OCI-LY7 (cell line): ENCODE results near the gene DDX28. TPM values are rescaled to one million over a fixed set of nuclear protein-coding genes. Genes with fewer than 3 reads are reported as not detected.
A peak's percentile ranks its signal among the peaks of the same experiment; 100 is the strongest.

ENCODE experiments used
- BruUV-seq: library from RNA; stranded (reverse); fragments of 400-500 nt; replicated peaks from 2 replicates; lab custom pipeline; 2021; lab: Mats Ljungman, UMichigan
- CTCF ChIA-PET: fragments of 300-600 bp; sonication (Branson Sonifier 250); formaldehyde crosslinking; loops from one replicate; lab custom pipeline; 2022; ENCODE audit warnings: antibody characterized with exemption; ENCODE audit not compliant: unreplicated experiment; lab: Charles Lee
- POLR2A ChIA-PET: fragments of 300-600 bp; sonication (Branson Sonifier 250); formaldehyde crosslinking; loops from one replicate; lab custom pipeline; 2022; ENCODE audit warnings: antibody characterized with exemption; lab: Charles Lee
- DNase-seq: peaks from one replicate; pipeline ENCODE4 v3.0.0-alpha.2; 2015; ENCODE audit warnings: low spot score
- H2AFZ ChIP-seq: fragments of 200-600 bp; sonication (generic), shearing (Covaris generic); 2 replicates; pipeline ENCODE4 v1.6.1; 2014; ENCODE audit warnings: mild to moderate bottlenecking, antibody characterized with exemption, low read length, moderate library complexity
- H3K27ac ChIP-seq: fragments of 200-600 bp; sonication (generic); 2 replicates; pipeline ENCODE4 v1.5.1; 2014; ENCODE audit warnings: mixed run types, low read depth, mild to moderate bottlenecking, moderate library complexity, low read length, inconsistent platforms; ENCODE audit not compliant: poor library complexity, severe bottlenecking
- H3K36me3 ChIP-seq: fragments of 200-600 bp; sonication (generic); 2 replicates; pipeline ENCODE4 v1.6.1; 2014; ENCODE audit warnings: mild to moderate bottlenecking, antibody characterized with exemption, low read length, moderate library complexity, mixed read lengths; ENCODE audit not compliant: insufficient read depth
- H3K4me1 ChIP-seq: fragments of 200-600 bp; sonication (generic); 2 replicates; pipeline ENCODE4 v1.5.1; 2014; ENCODE audit warnings: mild to moderate bottlenecking, low read length; ENCODE audit not compliant: insufficient read depth, poor library complexity, severe bottlenecking
- H3K4me2 ChIP-seq: fragments of 200-600 bp; sonication (generic); 2 replicates; pipeline ENCODE4 v1.6.1; 2014; ENCODE audit warnings: mild to moderate bottlenecking, low read length
- H3K4me3 ChIP-seq: fragments of 200-600 bp; sonication (generic); 2 replicates; pipeline ENCODE4 v1.5.1; 2014; ENCODE audit warnings: mild to moderate bottlenecking, low read depth, low read length; ENCODE audit not compliant: poor library complexity, severe bottlenecking
- H3K79me2 ChIP-seq: fragments of 200-600 bp; sonication (generic); 2 replicates; pipeline ENCODE4 v1.6.1; 2016; ENCODE audit warnings: low read depth, mild to moderate bottlenecking, low read length, moderate library complexity, mixed read lengths; ENCODE audit not compliant: insufficient read depth
- H3K9me2 ChIP-seq: fragments of 200-600 bp; sonication (generic); 2 replicates; pipeline ENCODE4 v1.6.1; 2016; ENCODE audit warnings: mild to moderate bottlenecking, low read length, mixed read lengths; ENCODE audit not compliant: insufficient read depth
- H3K9me3 ChIP-seq: fragments of 200-600 bp; sonication (generic); 2 replicates; pipeline ENCODE4 v1.6.1; 2014; ENCODE audit warnings: mild to moderate bottlenecking, mixed run types, low read length, mixed read lengths
- H4K20me1 ChIP-seq: fragments of 200-600 bp; sonication (generic); 2 replicates; pipeline ENCODE4 v1.6.1; 2014; ENCODE audit warnings: mild to moderate bottlenecking, antibody characterized with exemption, low read length, moderate library complexity, mixed read lengths; ENCODE audit not compliant: insufficient read depth
- EZH2phosphoT487 ChIP-seq: fragments of 200-600 bp; sonication (generic); IDR thresholded peaks from 2 replicates; pipeline ENCODE4 v1.6.1; 2018; ENCODE audit warnings: low read depth, borderline replicate concordance, mild to moderate bottlenecking, mixed run types, antibody characterized with exemption, low read length, moderate library complexity, mixed read lengths
- intact Hi-C: fragments of 100-400 bp; cut with micrococcal nuclease; formaldehyde crosslinking; loops from one replicate; pipeline ENCODE4 v1.10.0; 2022; ENCODE audit not compliant: unreplicated experiment
- total RNA-seq, 2 experiments: library from RNA; depleted of rRNA in 1 of 2; stranded (reverse); fragments of >200 nt in 1 of 2; shearing (Covaris generic) in 1 of 2; gene quantifications; 2 replicates each; pipeline ENCODE4 v1.2.3, GENCODE V29; 2014 to 2022
- TF ChIP-seq, protein P1 (sequence below): fragments of 200-600 bp; sonication (generic); conservative IDR thresholded peaks from 2 replicates; pipeline ENCODE4 v1.5.1; 2014; ENCODE audit warnings: mild to moderate bottlenecking, antibody characterized with exemption, low read length, moderate library complexity, mixed read lengths

The DDX28 gene
- total RNA-seq, 2 experiments from 2014 or later = 18.1 to 31.4 TPM

DNA sequence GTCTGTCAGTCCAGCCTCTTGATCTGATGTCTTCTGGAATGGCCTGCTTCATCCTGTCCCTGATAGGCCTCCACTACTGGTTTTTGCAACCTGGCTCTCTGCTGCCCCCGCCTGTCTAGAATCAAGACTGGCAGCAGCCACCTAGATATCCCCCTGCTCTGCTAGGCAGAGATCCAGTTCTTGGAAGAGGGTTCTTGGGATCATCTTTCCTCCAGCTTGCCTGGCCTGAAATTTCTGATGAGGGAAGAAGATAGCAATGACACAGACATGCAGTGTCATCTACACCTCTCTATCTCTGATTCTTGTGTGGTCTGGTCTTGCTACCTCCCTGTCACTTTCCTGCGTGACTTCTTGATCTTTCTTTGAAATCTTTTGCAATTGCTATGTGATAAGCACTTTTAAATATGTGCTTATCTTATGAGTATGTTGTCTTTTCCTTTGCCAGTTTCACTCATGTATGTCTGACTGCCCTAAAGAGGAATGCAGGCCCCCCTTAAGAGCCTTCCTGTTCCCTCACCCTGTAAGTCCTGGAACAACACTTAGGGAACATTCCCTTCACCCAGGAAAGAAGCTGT, 41.8 kb upstream of the DDX28 start:
- CTCF ChIA-PET = interaction anchor here (1.0 kb wide), 1 partner anchor 19 kb away, joined by 6 read pairs; no protein-coding TSS in a partner anchor
- H3K4me2 ChIP-seq = no peak overlapping the region

DNA sequence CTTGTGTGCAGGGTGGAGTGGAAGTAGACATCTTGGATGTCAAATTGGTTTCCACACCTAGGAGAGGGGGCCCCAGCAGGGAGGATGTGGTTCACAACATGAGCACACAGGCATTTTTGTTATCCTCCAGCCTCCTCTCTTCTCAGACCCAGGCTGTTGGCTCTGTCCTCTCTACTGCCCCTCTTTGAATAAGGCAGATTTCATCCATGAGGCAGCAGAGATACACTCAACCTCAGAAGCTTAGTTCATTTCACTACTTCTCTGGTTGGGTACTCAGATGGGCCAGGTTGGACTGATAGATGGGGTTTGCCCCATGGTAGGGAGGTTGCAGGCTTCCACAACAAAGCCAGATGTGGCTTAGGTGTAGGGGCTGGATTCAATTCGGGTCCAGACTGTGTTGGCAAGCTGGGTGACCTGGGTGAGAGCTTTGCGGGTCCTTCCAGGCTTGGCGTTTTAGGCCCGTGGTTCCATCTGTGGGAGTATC, 39.9 kb upstream of the DDX28 start:
- no peaks in the 10 kb centered on the region for H4K20me1 ChIP-seq
- H3K36me3 ChIP-seq = peaks cover 40% of the 10 kb centered on the region
- no peaks in the 10 kb centered on the region for H3K9me2 ChIP-seq
- no peak overlapping the region for H3K4me3 ChIP-seq
- H3K9me3 ChIP-seq = no peaks in the 10 kb centered on the region
- BruUV-seq = no TSS peak
- CTCF ChIA-PET = no interaction called here
- POLR2A ChIA-PET = no interaction called here
- intact Hi-C loops = loop anchor here (5.0 kb wide), 1 partner anchor 181 kb away; the partner anchor contains the start of gene NRN1L
- no peaks in the 10 kb centered on the region for H3K79me2 ChIP-seq
- TF ChIP-seq EZH2phosphoT487 = no peak
- TF ChIP-seq, protein P1, sequence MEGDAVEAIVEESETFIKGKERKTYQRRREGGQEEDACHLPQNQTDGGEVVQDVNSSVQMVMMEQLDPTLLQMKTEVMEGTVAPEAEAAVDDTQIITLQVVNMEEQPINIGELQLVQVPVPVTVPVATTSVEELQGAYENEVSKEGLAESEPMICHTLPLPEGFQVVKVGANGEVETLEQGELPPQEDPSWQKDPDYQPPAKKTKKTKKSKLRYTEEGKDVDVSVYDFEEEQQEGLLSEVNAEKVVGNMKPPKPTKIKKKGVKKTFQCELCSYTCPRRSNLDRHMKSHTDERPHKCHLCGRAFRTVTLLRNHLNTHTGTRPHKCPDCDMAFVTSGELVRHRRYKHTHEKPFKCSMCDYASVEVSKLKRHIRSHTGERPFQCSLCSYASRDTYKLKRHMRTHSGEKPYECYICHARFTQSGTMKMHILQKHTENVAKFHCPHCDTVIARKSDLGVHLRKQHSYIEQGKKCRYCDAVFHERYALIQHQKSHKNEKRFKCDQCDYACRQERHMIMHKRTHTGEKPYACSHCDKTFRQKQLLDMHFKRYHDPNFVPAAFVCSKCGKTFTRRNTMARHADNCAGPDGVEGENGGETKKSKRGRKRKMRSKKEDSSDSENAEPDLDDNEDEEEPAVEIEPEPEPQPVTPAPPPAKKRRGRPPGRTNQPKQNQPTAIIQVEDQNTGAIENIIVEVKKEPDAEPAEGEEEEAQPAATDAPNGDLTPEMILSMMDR = no peak
- H3K4me1 ChIP-seq = peaks cover 4% of the 10 kb centered on the region
- no peak overlapping the region for H2AFZ ChIP-seq
- no peak overlapping the region for H3K4me2 ChIP-seq
- DNase-seq = no peak
- no peak overlapping the region for H3K27ac ChIP-seq

More for the DNA sequence above, 41.8 kb upstream of the DDX28 start:
- no peaks in the 10 kb centered on the region for H3K79me2 ChIP-seq
- POLR2A ChIA-PET = interaction anchor here (0.6 to 0.7 kb wide), 2 partner anchors 8 to 17 kb away, joined by 3 read pairs; no protein-coding TSS in a partner anchor
- H2AFZ ChIP-seq = no peak overlapping the region
- no peak overlapping the region for H3K4me3 ChIP-seq
- no peaks in the 10 kb centered on the region for H3K9me3 ChIP-seq
- intact Hi-C loops = loop anchor here (5.0 kb wide), 1 partner anchor 183 kb away; the partner anchor contains the start of gene NRN1L
- no peaks in the 10 kb centered on the region for H4K20me1 ChIP-seq
- no TSS peak for BruUV-seq
- no peaks in the 10 kb centered on the region for H3K9me2 ChIP-seq
- no peak overlapping the region for H3K27ac ChIP-seq
- peak; percentile 75 for DNase-seq
- H3K4me1 ChIP-seq = peaks cover 9% of the 10 kb centered on the region
- H3K36me3 ChIP-seq = peaks cover 32% of the 10 kb centered on the region
- TF ChIP-seq, protein P1 = peak; percentile 95
- no peak for TF ChIP-seq EZH2phosphoT487

DNA sequence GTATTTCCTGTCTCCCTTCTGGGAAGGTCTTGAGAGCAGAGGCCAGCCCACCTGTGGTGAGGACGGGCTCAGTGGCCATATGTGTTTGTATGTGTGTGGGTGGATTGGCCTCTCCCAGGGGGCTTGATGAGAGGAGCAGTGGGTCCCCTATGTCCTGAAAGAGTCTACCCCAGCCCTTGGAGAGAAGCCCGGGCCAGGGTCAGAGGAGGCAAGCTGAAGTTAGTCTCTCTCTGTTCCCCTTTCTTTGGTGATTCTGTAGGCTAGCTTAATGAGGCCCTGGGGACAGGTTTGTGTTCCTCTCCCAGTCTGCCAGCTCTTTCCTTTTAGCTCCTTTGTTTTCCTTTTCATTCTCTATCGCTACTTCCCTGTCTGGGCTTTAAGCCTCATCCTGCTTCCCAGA, 38.4 kb upstream of the DDX28 start:
- H3K4me1 ChIP-seq = peaks cover 4% of the 10 kb centered on the region
- H4K20me1 ChIP-seq = no peaks in the 10 kb centered on the region
- no peak overlapping the region for H3K4me2 ChIP-seq
- no peak overlapping the region for H3K4me3 ChIP-seq
- H3K9me2 ChIP-seq = no peaks in the 10 kb centered on the region
- intact Hi-C loops = loop anchor here (5.0 kb wide), 1 partner anchor 179 kb away; the partner anchor contains the start of gene NRN1L
- ChIA-PET CTCF (interaction anchor here (0.6 kb wide), 1 partner anchor 45 kb away, joined by 3 read pairs; no protein-coding TSS in a partner anchor), POLR2A (interaction anchor here (1.2 kb wide), 1 partner anchor 12 kb away, joined by 4 read pairs; no protein-coding TSS in a partner anchor)
- no peak overlapping the region for H2AFZ ChIP-seq
- no peak for DNase-seq
- H3K36me3 ChIP-seq = peaks cover 45% of the 10 kb centered on the region
- no peaks in the 10 kb centered on the region for H3K79me2 ChIP-seq
- TF ChIP-seq, protein P1 = no peak
- TF ChIP-seq EZH2phosphoT487 = no peak
- no peak overlapping the region for H3K27ac ChIP-seq
- no TSS peak for BruUV-seq
- no peaks in the 10 kb centered on the region for H3K9me3 ChIP-seq
